HCT116 (cell line): ENCODE data around the gene CECR2. TPM values are rescaled to one million over a fixed set of nuclear protein-coding genes. Genes with fewer than 3 reads are reported as not detected.

Experiments
- ATAC-seq: fragments of 200-7000 bp; cut with Tn5 transposase; 2 replicates; pipeline ENCODE4 v1.9.1; 2020; ENCODE audit warnings: mild to moderate bottlenecking, moderate library complexity
- BruUV-seq: library from RNA; stranded (reverse); fragments of 400-500 nt; replicated peaks from 2 replicates; lab custom pipeline; 2021; lab: Mats Ljungman, UMichigan
- CTCF ChIA-PET: fragments of 300-600 bp; sonication (Branson Sonifier 250); formaldehyde crosslinking; loops from one replicate; lab custom pipeline; 2021; ENCODE audit warnings: antibody characterized with exemption; lab: Charles Lee
- POLR2A ChIA-PET: fragments of 300-600, 350-600 bp; sonication (Branson Sonifier 250); formaldehyde crosslinking; loops from one replicate; lab custom pipeline; 2021; ENCODE audit warnings: antibody characterized with exemption; lab: Charles Lee
- RAD21 ChIA-PET, 2 experiments: fragments of 300-600 bp; sonication (Branson Sonifier 250); formaldehyde crosslinking; loops; one replicate each; lab custom pipeline; 2023; ENCODE audit warnings: low total read pairs in 2 of 2; ENCODE audit not compliant: uncharacterized antibody in 2 of 2, unreplicated experiment in 2 of 2, low non-redundant PET in 1 of 2; lab: Charles Lee
- DNase-seq: peaks from one replicate; pipeline ENCODE4 v3.0.0-alpha.2; 2010; ENCODE audit warnings: low read depth, low spot score
- H2AFZ ChIP-seq: fragments of 200-600 bp; shearing (Covaris generic), sonication (generic); 2 replicates; pipeline ENCODE4 v1.6.1; 2017; ENCODE audit warnings: low read depth, mixed run types, mixed read lengths, antibody characterized with exemption, low read length; ENCODE audit not compliant: poor library complexity, severe bottlenecking
- H3K27ac ChIP-seq: 2 replicates; pipeline ENCODE4 v1.5.1; 2012; ENCODE audit warnings: low read depth, low read length
- H3K27me3 ChIP-seq: fragments of 200-600 bp; sonication (generic); 2 replicates; pipeline ENCODE4 v1.6.1; 2016; ENCODE audit warnings: mixed run types, low read length, mixed read lengths; ENCODE audit not compliant: insufficient read depth
- H3K36me3 ChIP-seq, 2 experiments: fragments of 200-500 bp in 1 of 2; fragments of 200-600 bp in 1 of 2; sonication (Bioruptor generic) in 1 of 2; sonication (generic) in 1 of 2; 2 replicates each; pipeline versions ENCODE4 v1.5.1 to v1.6.1; 2014 to 2016; ENCODE audit warnings: low read length in 2 of 2, inconsistent platforms in 1 of 2, mixed read lengths in 1 of 2, mixed run types in 1 of 2; ENCODE audit not compliant: insufficient read depth in 2 of 2, control insufficient read depth in 1 of 2
- H3K4me1 ChIP-seq, 2 experiments: fragments of 200-600 bp in 1 of 2; sonication (generic) in 1 of 2; 2 replicates each; pipeline versions ENCODE4 v1.5.1 to v1.6.1; 2012 to 2017; ENCODE audit warnings: low read length in 2 of 2, inconsistent platforms in 1 of 2, mild to moderate bottlenecking in 1 of 2, mixed read lengths in 1 of 2, mixed run types in 1 of 2, moderate library complexity in 1 of 2; ENCODE audit not compliant: insufficient read depth in 2 of 2, control insufficient read depth in 1 of 2
- H3K4me2 ChIP-seq: fragments of 200-600 bp; sonication (generic); 2 replicates; pipeline ENCODE4 v1.6.1; 2017; ENCODE audit warnings: mixed run types, low read length, mixed read lengths
- H3K4me3 ChIP-seq, 2 experiments: fragments of 200-600 bp in 1 of 2; sonication (generic) in 1 of 2; replicated peaks in 1 of 2; 2 replicates each; pipeline ENCODE4 v1.5.1; 2011 to 2016; ENCODE audit warnings: low read length in 2 of 2, control low read depth in 1 of 2, low read depth in 1 of 2, mild to moderate bottlenecking in 1 of 2, mixed read lengths in 1 of 2, mixed run types in 1 of 2
- H3K79me2 ChIP-seq: fragments of 200-600 bp; sonication (generic); 2 replicates; pipeline ENCODE4 v1.6.1; 2017; ENCODE audit warnings: mild to moderate bottlenecking, mixed run types, low read length, moderate library complexity, mixed read lengths; ENCODE audit not compliant: insufficient read depth
- H3K9ac ChIP-seq: fragments of 200-600 bp; sonication (generic); 2 replicates; pipeline ENCODE4 v1.6.1; 2016; ENCODE audit warnings: low read length, mixed read lengths
- H3K9me2 ChIP-seq: fragments of 200-600 bp; sonication (generic), shearing (Covaris generic); 2 replicates; pipeline ENCODE4 v1.6.1; 2017; ENCODE audit warnings: mixed run types, mild to moderate bottlenecking, moderate library complexity; ENCODE audit not compliant: insufficient read depth
- H3K9me3 ChIP-seq, 2 experiments: fragments of 200-500 bp in 1 of 2; fragments of 200-600 bp in 1 of 2; sonication (Bioruptor generic) in 1 of 2; sonication (generic) in 1 of 2; 2 replicates each; pipeline ENCODE4 v1.6.1; 2014 to 2017; ENCODE audit warnings: low read length in 2 of 2, mixed read lengths in 2 of 2, inconsistent platforms in 1 of 2, low read depth in 1 of 2, mild to moderate bottlenecking in 1 of 2, mixed run types in 1 of 2, moderate library complexity in 1 of 2; ENCODE audit not compliant: control insufficient read depth in 1 of 2, insufficient read depth in 1 of 2
- H4K20me1 ChIP-seq: fragments of 200-600 bp; sonication (generic), shearing (Covaris generic); 2 replicates; pipeline ENCODE4 v1.6.1; 2017; ENCODE audit warnings: mixed run types, mild to moderate bottlenecking, moderate library complexity; ENCODE audit not compliant: insufficient read depth
- CTCF ChIP-seq, 3 experiments: fragments of 200-600 bp in 1 of 3; sonication (generic) in 1 of 3; IDR thresholded peaks in 2 of 3; conservative IDR thresholded peaks in 1 of 3; 2 replicates each; pipeline ENCODE4 v1.5.1; 2012 to 2017; ENCODE audit warnings: low read depth in 2 of 3, low read length in 2 of 3, antibody characterized with exemption in 1 of 3, borderline replicate concordance in 1 of 3, control low read depth in 1 of 3, mild to moderate bottlenecking in 1 of 3, mixed read lengths in 1 of 3, mixed run types in 1 of 3, moderate library complexity in 1 of 3; ENCODE audit not compliant: insufficient read depth in 1 of 3
- ELF1 ChIP-seq: IDR thresholded peaks from 2 replicates; pipeline ENCODE4 v1.6.1; 2012; ENCODE audit warnings: low read depth, borderline replicate concordance
- EZH2phosphoT487 ChIP-seq: fragments of 200-600 bp; IDR thresholded peaks from 2 replicates; pipeline ENCODE4 v1.6.1; 2018; ENCODE audit warnings: antibody characterized with exemption, borderline replicate concordance
- FOSL1 ChIP-seq: IDR thresholded peaks from 2 replicates; pipeline ENCODE4 v1.6.1; 2012; ENCODE audit warnings: low read depth
- JUND ChIP-seq: IDR thresholded peaks from 2 replicates; pipeline ENCODE4 v1.6.1; 2012
- POLR2A ChIP-seq: IDR thresholded peaks from 2 replicates; pipeline ENCODE4 v1.7.0; 2011; ENCODE audit warnings: borderline replicate concordance; ENCODE audit not compliant: insufficient read depth, insufficient read length; ENCODE audit errors: extremely low read depth
- POLR2AphosphoS5 ChIP-seq: IDR thresholded peaks from 2 replicates; pipeline ENCODE4 v1.6.1; 2011; ENCODE audit warnings: mild to moderate bottlenecking, low read depth, low read length, moderate library complexity
- REST ChIP-seq: IDR thresholded peaks from 2 replicates; pipeline ENCODE4 v1.6.1; 2012; ENCODE audit warnings: low read depth
- SRF ChIP-seq: IDR thresholded peaks from 2 replicates; pipeline ENCODE4 v1.6.1; 2012; ENCODE audit warnings: low read depth
- TCF7L2 ChIP-seq: IDR thresholded peaks from 2 replicates; pipeline ENCODE4 v1.7.0; 2011; ENCODE audit warnings: borderline replicate concordance, inconsistent platforms; ENCODE audit not compliant: insufficient read depth, insufficient read length; ENCODE audit errors: extremely low read depth
- YY1 ChIP-seq: IDR thresholded peaks from 2 replicates; pipeline ENCODE4 v1.6.1; 2011; ENCODE audit warnings: low read length, low read depth, moderate library complexity, mild to moderate bottlenecking; ENCODE audit not compliant: insufficient replicate concordance; ENCODE audit errors: extremely low read depth
- ZBTB33 ChIP-seq: IDR thresholded peaks from 2 replicates; pipeline ENCODE4 v1.6.1; 2011; ENCODE audit warnings: mild to moderate bottlenecking, low read length, moderate library complexity; ENCODE audit not compliant: insufficient replicate concordance; ENCODE audit errors: extremely low read depth
- ZNF274 ChIP-seq: fragments of 200-500 bp; sonication (Bioruptor generic); IDR thresholded peaks from 2 replicates; pipeline ENCODE4 v1.6.1; 2014; ENCODE audit warnings: mild to moderate bottlenecking, low read depth, low read length, inconsistent platforms
- intact Hi-C: fragments of 100-400 bp; cut with micrococcal nuclease; formaldehyde crosslinking; loops from 2 replicates; pipeline ENCODE4 v1.10.0; 2022
- total RNA-seq: library from RNA; stranded (reverse); gene quantifications from one replicate; pipeline ENCODE4 v1.2.1, GENCODE V29; 2021; ENCODE audit not compliant: unreplicated experiment

The CECR2 gene
- total RNA-seq, 1 experiment from 2014 or later, result 6.0 TPM

- TF ChIP-seq CTCF (IDR thresholded peaks at IDR 0.05 in 2 of 3, conservative IDR thresholded peaks at IDR 0.05 in 1 of 3; ENCODE audit: borderline replicate concordance in 1 of 3, insufficient read depth in 1 of 3, low read depth in 2 of 3, low read length in 2 of 3) (no peak), FOSL1 (no peak)
- TF ChIP-seq, all 23 proteins: peak for 0
These were observed 138.8 kb downstream of the CECR2 start (continued) for GRCh38 chr22:17508110-17508509.

GRCh38 chr22:17512960-17513359 lies 143.7 kb downstream of the CECR2 start:
- CTCF ChIA-PET, result no interaction called here
- H3K9me2 ChIP-seq, result no peaks in the 10 kb centered on the region
- H2AFZ ChIP-seq, result no peak overlapping the region
- no TSS peak for BruUV-seq
- DNase-seq (no peak), ATAC-seq (no peak)
- H3K36me3 ChIP-seq, result no peaks in the 10 kb centered on the region
- no peak overlapping the region for H3K9ac ChIP-seq
- intact Hi-C loops, result no loop called here
- POLR2A ChIA-PET, result no interaction called here
- RAD21 ChIA-PET, result no interaction called here
- no peaks in the 10 kb centered on the region for H3K9me3 ChIP-seq
- H3K4me1 ChIP-seq, result no peaks in the 10 kb centered on the region
- H4K20me1 ChIP-seq, result no peaks in the 10 kb centered on the region
- TF ChIP-seq CTCF (IDR thresholded peaks at IDR 0.05 in 2 of 3, conservative IDR thresholded peaks at IDR 0.05 in 1 of 3; ENCODE audit: borderline replicate concordance in 1 of 3, insufficient read depth in 1 of 3, low read depth in 2 of 3, low read length in 2 of 3) (no peak), ZNF274 (no peak), TCF7L2 (no peak), JUND (no peak), SRF (no peak), POLR2AphosphoS5 (no peak), YY1 (no peak), POLR2A (no peak), ZBTB33 (no peak), ELF1 (no peak), EZH2phosphoT487 (no peak), REST (no peak)
- H3K27me3 ChIP-seq, result no peaks in the 10 kb centered on the region
- no peak overlapping the region for H3K27ac ChIP-seq
- H3K4me2 ChIP-seq, result no peak overlapping the region
- no peaks in the 10 kb centered on the region for H3K79me2 ChIP-seq
- H3K4me3 ChIP-seq, result no peak overlapping the region
